Mesendoderm (in vitro differentiated cells): ENCODE data around the gene SWAP70.
A peak's percentile ranks its signal among the peaks of the same experiment; 100 is the strongest.

Experiments
- DNase-seq: peaks from one replicate; pipeline ENCODE4 v3.0.0; 2013
- H2AK5ac ChIP-seq: 2 replicates; pipeline ENCODE4 v1.6.1; 2013; ENCODE audit warnings: low read length, inconsistent platforms
- H2BK120ac ChIP-seq: 2 replicates; pipeline ENCODE4 v1.6.1; 2013; ENCODE audit warnings: low read depth, mild to moderate bottlenecking, low read length, moderate library complexity, mixed read lengths
- H2BK15ac ChIP-seq: replicated peaks from 2 replicates; pipeline ENCODE4 v1.6.1; 2013; ENCODE audit warnings: low read depth, mild to moderate bottlenecking, moderate library complexity
- H2BK5ac ChIP-seq: 2 replicates; pipeline ENCODE4 v1.6.1; 2013; ENCODE audit warnings: low read length, inconsistent platforms
- H3K18ac ChIP-seq: 2 replicates; pipeline ENCODE4 v1.6.1; 2013; ENCODE audit warnings: mild to moderate bottlenecking, low read length, mixed read lengths
- H3K23ac ChIP-seq: one replicate; pipeline ENCODE4 v1.6.1; 2013; ENCODE audit warnings: low read length
- H3K27ac ChIP-seq: 2 replicates; pipeline ENCODE4 v1.5.1; 2013; ENCODE audit warnings: low read depth, mild to moderate bottlenecking, inconsistent platforms, low read length, moderate library complexity
- H3K27me3 ChIP-seq: 2 replicates; pipeline ENCODE4 v1.6.1; 2013; ENCODE audit warnings: low read length, control low read depth, mild to moderate bottlenecking, inconsistent platforms; ENCODE audit not compliant: insufficient read depth, poor library complexity
- H3K36me3 ChIP-seq: 2 replicates; pipeline ENCODE4 v1.6.1; 2013; ENCODE audit warnings: low read length, inconsistent platforms; ENCODE audit not compliant: control insufficient read depth, insufficient read depth
- H3K4ac ChIP-seq: one replicate; pipeline ENCODE4 v1.6.1; 2013; ENCODE audit warnings: low read depth, mild to moderate bottlenecking, low read length, moderate library complexity
- H3K4me1 ChIP-seq: 2 replicates; pipeline ENCODE4 v1.6.1; 2013; ENCODE audit warnings: low read depth, low read length, inconsistent platforms; ENCODE audit not compliant: control insufficient read depth
- H3K4me2 ChIP-seq: 2 replicates; pipeline ENCODE4 v1.6.1; 2013; ENCODE audit warnings: low read length
- H3K4me3 ChIP-seq: 2 replicates; pipeline ENCODE4 v1.5.1; 2013; ENCODE audit warnings: mild to moderate bottlenecking, low read length
- H3K56ac ChIP-seq: one replicate; pipeline ENCODE4 v1.6.1; 2013; ENCODE audit warnings: low read length
- H3K79me1 ChIP-seq: 2 replicates; pipeline ENCODE4 v1.6.1; 2013; ENCODE audit warnings: low read length, inconsistent platforms
- H3K79me2 ChIP-seq: 2 replicates; pipeline ENCODE4 v1.6.1; 2013; ENCODE audit warnings: mild to moderate bottlenecking, low read length; ENCODE audit not compliant: control insufficient read depth, insufficient read depth
- H3K9ac ChIP-seq: 2 replicates; pipeline ENCODE4 v1.6.1; 2013; ENCODE audit warnings: low read length, inconsistent platforms
- H4K5ac ChIP-seq: one replicate; pipeline ENCODE4 v1.6.1; 2013; ENCODE audit warnings: low read length
- H4K8ac ChIP-seq: one replicate; pipeline ENCODE4 v1.6.1; 2013; ENCODE audit warnings: low read depth, mild to moderate bottlenecking, control low read depth, low read length, moderate library complexity
- WGBS: extraction: QIAGEN DNeasy Blood & Tissue Kit; methylation state at CpG from one replicate; pipeline ENCODE4 v1.1.7; 2013; ENCODE audit warnings: low lambda C conversion rate, missing lambda C conversion rate; ENCODE audit not compliant: insufficient coverage; ENCODE audit errors: extremely low coverage; 5-methylcytosine and 5-hydroxymethylcytosine counted together

Gene SWAP70

GRCh38 chr11:9651899-9652748, 11.8 kb upstream of the SWAP70 start:
- Histone ChIP-seq H3K27me3 (no peaks in the 10 kb centered on the region), H3K4me1 (no peaks in the 10 kb centered on the region), H3K27ac (no peak overlapping the region), H3K18ac (no peak overlapping the region), H4K8ac (no peak overlapping the region), H2BK5ac (no peak overlapping the region), H3K4me3 (no peak overlapping the region), H4K5ac (no peak overlapping the region), H2AK5ac (no peak overlapping the region), H3K79me1 (no peaks in the 10 kb centered on the region), H3K4ac (no peak overlapping the region), H3K9ac (no peak overlapping the region), H3K36me3 (no peaks in the 10 kb centered on the region), H2BK120ac (no peak overlapping the region), H3K4me2 (no peak overlapping the region), H3K79me2 (no peaks in the 10 kb centered on the region), H3K56ac (no peak overlapping the region), H3K23ac (no peak overlapping the region), H2BK15ac (no peak overlapping the region)
- peak; percentile 33 for DNase-seq

DNA sequence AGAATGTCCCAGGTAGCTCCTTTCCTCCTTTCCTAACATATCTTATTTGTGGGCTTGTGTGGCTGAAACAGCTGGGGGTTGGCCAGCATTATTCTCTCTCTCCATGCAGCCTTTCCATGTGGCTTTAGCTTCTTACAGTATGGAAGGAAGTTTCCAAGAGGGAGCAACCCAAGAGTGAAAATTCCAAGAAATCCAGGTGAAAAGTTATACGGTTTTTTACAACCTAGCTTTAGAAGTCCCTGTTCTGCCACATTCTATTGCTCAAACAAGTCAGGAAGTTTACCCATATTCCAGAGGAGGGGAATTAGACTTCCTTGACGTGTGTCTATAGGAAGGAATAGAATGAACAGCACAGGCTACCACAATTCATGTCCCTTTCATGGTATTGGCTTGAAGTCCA, 10.0 kb upstream of the SWAP70 start:
- Histone ChIP-seq H4K8ac (no peak overlapping the region), H2AK5ac (no peak overlapping the region), H3K36me3 (no peaks in the 10 kb centered on the region), H3K79me2 (no peaks in the 10 kb centered on the region), H2BK120ac (no peak overlapping the region), H3K56ac (no peak overlapping the region), H3K4me1 (no peaks in the 10 kb centered on the region), H3K27ac (no peak overlapping the region), H3K4me2 (no peak overlapping the region), H3K18ac (no peak overlapping the region), H2BK15ac (no peak overlapping the region), H3K4me3 (no peak overlapping the region), H2BK5ac (no peak overlapping the region), H4K5ac (no peak overlapping the region), H3K23ac (no peak overlapping the region), H3K27me3 (no peaks in the 10 kb centered on the region), H3K79me1 (no peaks in the 10 kb centered on the region), H3K9ac (no peak overlapping the region), H3K4ac (no peak overlapping the region)
- no CpG with 5 or more reads among the region's 2 CpGs for WGBS
- DNase-seq: no peak

GRCh38 chr11:9656864-9657263, 7.0 kb upstream of the SWAP70 start:
- Histone ChIP-seq H3K79me2 (no peaks in the 10 kb centered on the region), H2BK15ac (no peak overlapping the region), H4K5ac (no peak overlapping the region), H3K56ac (no peak overlapping the region), H3K4me2 (no peak overlapping the region), H2BK5ac (no peak overlapping the region), H3K79me1 (no peaks in the 10 kb centered on the region), H2BK120ac (no peak overlapping the region), H3K4me1 (no peaks in the 10 kb centered on the region), H3K36me3 (no peaks in the 10 kb centered on the region), H3K18ac (no peak overlapping the region), H3K4ac (no peak overlapping the region), H3K4me3 (no peak overlapping the region), H2AK5ac (no peak overlapping the region), H4K8ac (no peak overlapping the region), H3K27ac (no peak overlapping the region), H3K27me3 (no peaks in the 10 kb centered on the region), H3K9ac (no peak overlapping the region), H3K23ac (no peak overlapping the region)
- no peak for DNase-seq

GRCh38 chr11:9657531-9657930, 6.3 kb upstream of the SWAP70 start:
- no peak overlapping the region for H2AK5ac ChIP-seq
- H4K5ac ChIP-seq: no peak overlapping the region
- no peak overlapping the region for H3K56ac ChIP-seq
- H3K9ac ChIP-seq: no peak overlapping the region
- no peak overlapping the region for H3K4me3 ChIP-seq
- H4K8ac ChIP-seq: no peak overlapping the region
- no peak overlapping the region for H3K27ac ChIP-seq
- no peaks in the 10 kb centered on the region for H3K4me1 ChIP-seq
- H2BK5ac ChIP-seq: no peak overlapping the region
- DNase-seq: no peak
- H2BK15ac ChIP-seq: no peak overlapping the region
- H3K79me1 ChIP-seq: no peaks in the 10 kb centered on the region
- no CpG with 5 or more reads among the region's 6 CpGs for WGBS
- H3K23ac ChIP-seq: no peak overlapping the region
- H3K4ac ChIP-seq: no peak overlapping the region
- no peaks in the 10 kb centered on the region for H3K27me3 ChIP-seq
- no peak overlapping the region for H2BK120ac ChIP-seq
- H3K18ac ChIP-seq: no peak overlapping the region
- H3K36me3 ChIP-seq: no peaks in the 10 kb centered on the region
- H3K79me2 ChIP-seq: no peaks in the 10 kb centered on the region
- H3K4me2 ChIP-seq: no peak overlapping the region

GRCh38 chr11:9660886-9661285, 3.0 kb upstream of the SWAP70 start:
- H3K79me1 ChIP-seq: no peaks in the 10 kb centered on the region
- H3K27ac ChIP-seq: no peak overlapping the region
- no peak overlapping the region for H3K56ac ChIP-seq
- no peak overlapping the region for H2BK120ac ChIP-seq
- WGBS: no CpG with 5 or more reads among the region's 3 CpGs
- H3K23ac ChIP-seq: no peak overlapping the region
- H3K79me2 ChIP-seq: peaks cover 11% of the 10 kb centered on the region
- no peak overlapping the region for H4K5ac ChIP-seq
- no peak overlapping the region for H3K4ac ChIP-seq
- no peak overlapping the region for H3K9ac ChIP-seq
- no peak overlapping the region for H3K4me3 ChIP-seq
- no peak for DNase-seq
- no peaks in the 10 kb centered on the region for H3K27me3 ChIP-seq
- no peak overlapping the region for H2BK15ac ChIP-seq
- H2AK5ac ChIP-seq: no peak overlapping the region
- H3K18ac ChIP-seq: no peak overlapping the region
- H4K8ac ChIP-seq: no peak overlapping the region
- no peak overlapping the region for H3K4me2 ChIP-seq
- H3K36me3 ChIP-seq: no peaks in the 10 kb centered on the region
- H2BK5ac ChIP-seq: no peak overlapping the region
- no peaks in the 10 kb centered on the region for H3K4me1 ChIP-seq

- DNase-seq: no peak
- no peak overlapping the region for H3K9ac ChIP-seq
- H3K56ac ChIP-seq: no peak overlapping the region
- H4K5ac ChIP-seq: no peak overlapping the region
- H2BK120ac ChIP-seq: no peak overlapping the region
- no peak overlapping the region for H3K4ac ChIP-seq
- no peak overlapping the region for H2BK5ac ChIP-seq
- H3K4me1 ChIP-seq: no peaks in the 10 kb centered on the region
- no peak overlapping the region for H3K18ac ChIP-seq
- H3K36me3 ChIP-seq: no peaks in the 10 kb centered on the region
- peaks cover 16% of the 10 kb centered on the region for H3K79me2 ChIP-seq
- no peak overlapping the region for H3K27ac ChIP-seq
- WGBS: no CpG with 5 or more reads among the region's 3 CpGs
- no peak overlapping the region for H3K23ac ChIP-seq
- no peak overlapping the region for H3K4me3 ChIP-seq
- H2BK15ac ChIP-seq: no peak overlapping the region
- peaks cover 1% of the 10 kb centered on the region for H3K79me1 ChIP-seq
- H3K4me2 ChIP-seq: no peak overlapping the region
- no peak overlapping the region for H4K8ac ChIP-seq
- H2AK5ac ChIP-seq: no peak overlapping the region
- H3K27me3 ChIP-seq: no peaks in the 10 kb centered on the region
These were observed 1.6 kb upstream of the SWAP70 start for GRCh38 chr11:9662273-9662672.
